Smooth muscle cell of the brain vasculature (primary cell): ENCODE results near the gene RAB3B.
"Not testable (repeated sequence)": the region's sequence is repeated elsewhere in the genome, so short reads cannot be mapped to it uniquely, and the experiment has no call there.

Experiments used
- DNase-seq: peaks from one replicate; pipeline ENCODE4 v3.0.0-alpha.2; 2012; ENCODE audit warnings: low read depth, low spot score

The RAB3B gene

DNA sequence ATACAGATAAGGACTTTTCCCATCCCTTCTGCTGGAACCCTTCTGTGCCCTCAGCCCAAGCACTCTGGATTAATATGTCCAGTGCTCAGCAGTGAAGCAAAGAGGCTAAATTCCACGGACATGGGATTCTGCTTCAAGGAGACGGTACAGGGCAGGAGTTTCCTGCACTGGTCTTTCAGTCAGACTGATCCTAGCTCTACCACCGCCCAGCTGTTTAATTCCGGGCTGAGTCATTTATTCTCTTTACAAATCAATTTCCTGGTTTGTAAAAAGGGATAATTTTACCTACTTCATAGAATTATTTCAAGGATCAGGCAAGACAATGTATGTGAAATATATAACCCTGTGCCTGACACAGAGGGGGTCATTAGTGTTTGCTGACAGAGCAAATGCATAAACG, 70.4 kb downstream of the RAB3B start:
- no peak for DNase-seq

DNA sequence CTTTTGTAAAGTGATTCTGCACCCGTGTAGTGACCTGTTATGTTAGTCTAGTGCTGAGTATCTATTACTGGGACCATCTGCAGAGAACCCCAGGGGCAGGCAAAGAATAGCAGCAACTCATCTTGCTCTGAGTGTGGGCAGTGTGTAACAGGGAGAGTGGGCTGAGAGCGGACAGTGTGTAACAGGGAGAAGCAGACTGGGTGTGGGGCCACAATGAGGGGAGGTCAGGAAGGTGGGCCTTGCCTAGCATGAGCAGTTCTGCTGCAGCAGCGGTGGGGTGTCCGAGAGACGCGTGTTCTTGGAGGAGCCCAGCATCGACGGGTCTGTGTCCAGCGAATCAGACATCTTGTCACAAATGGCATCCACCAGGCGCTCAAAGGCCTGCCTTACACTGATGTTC, 70.8 kb downstream of the RAB3B start:
- no peak for DNase-seq

DNA sequence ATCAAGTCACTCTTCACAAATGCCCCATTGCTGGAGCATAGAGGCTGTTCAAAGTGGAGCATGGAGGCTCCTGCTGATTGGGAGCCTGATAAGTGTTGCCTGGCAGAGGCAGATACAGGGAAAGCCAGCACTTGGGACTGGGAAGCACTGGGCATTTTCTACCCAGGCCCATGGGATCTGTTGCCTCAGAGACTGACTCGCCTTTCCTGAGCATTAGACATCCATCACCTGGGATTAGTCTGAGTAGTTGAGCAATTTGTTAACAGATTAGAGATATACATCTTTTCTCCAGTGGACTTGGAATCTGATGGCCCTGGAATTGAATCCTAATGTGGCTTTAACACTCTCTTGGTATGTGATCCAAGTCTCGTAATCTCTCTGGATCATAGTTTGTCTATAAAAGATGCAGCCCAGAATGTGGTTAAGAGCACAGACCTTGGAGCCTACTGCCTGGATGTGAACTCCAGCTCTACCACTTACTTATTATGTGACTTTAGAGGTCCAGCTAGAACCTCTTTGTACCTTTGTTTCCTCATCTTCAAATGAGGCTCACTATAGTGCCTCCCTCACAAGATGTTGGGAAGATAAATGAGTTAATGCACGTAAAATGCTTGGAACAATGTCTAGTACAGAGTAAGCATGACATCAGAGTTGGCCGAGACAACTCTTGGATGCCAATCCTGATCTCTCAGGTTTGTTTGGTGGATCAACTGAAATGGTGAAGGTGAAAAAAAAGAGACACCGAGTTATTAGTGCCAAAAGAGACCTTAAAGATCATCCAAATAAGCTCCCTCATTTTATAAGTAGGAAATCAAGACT, 73.7 kb downstream of the RAB3B start:
- DNase-seq: no peak

DNA sequence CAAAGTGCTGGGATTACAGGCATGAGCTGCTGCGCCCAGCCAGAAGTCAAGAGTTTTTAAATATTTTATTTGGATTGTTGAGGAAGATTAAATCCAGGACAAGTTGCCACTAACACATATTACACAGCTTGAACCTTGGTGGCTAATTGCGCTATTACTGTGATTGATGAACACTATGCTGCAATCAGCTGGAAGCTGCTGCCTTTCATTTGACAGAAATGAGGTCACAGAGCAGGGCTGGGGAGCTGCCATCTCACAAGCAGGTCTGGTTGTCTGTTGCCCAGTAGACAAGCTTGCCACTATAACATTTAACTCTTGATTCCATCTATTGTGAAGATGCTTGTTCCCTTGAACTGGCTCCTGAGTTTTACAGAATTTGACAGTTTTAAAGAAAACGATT, 74.5 kb downstream of the RAB3B start:
- no peak for DNase-seq

DNA sequence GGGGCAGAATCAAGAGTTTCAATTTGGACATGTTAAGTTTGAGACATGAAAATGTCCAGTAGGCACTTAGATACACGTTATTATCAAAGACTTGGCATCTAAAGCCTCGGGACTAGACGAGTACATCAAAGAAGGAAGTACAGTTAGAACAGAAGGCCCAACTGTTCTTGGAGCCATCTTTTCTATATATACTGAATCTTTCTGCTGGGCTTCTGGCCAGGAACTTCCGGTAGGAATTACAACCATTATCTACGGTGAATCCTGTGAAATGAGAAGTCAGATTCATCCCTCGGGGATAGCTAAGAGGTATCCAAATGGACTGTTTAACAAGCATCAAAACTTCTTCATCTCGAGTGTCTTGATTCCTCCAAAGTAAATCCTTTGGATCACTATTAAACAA, 77.6 kb downstream of the RAB3B start:
- no peak for DNase-seq

DNA sequence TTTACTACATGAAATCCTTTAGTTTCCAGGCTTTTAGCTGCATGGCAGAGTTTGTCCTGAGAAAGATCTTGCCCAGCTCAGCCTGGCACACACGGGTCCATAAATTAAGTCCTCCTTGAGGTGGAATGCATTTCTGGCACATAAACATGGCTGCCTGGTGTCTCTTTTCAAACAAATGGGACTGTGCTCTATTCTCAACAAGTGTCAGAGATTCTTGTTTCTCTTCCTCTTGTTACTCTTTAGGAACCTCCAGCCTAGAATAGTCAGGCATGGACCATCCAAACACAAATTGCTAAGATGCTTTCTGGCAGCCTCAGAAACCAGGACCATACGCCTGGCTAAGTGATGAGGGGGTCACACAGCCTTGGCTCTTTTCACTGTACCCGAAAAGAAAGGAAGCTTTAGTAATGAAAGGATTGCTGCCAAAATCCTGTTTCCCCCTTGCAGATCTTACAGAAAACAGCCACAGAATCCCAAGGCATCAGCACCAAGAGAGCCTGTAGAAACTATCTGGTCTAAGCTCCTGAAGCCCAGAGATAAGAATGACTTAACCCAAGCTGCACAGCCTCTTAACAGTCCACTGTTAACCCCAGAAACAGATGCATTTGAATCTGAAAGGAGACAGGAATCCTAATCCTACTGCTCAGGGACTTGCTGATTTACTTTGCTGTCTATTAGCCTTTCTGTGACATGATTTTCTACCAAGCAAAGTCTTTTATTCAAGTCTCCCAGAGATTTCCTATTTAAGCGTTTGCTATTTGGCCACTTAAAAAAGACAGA, 80.1 kb downstream of the RAB3B start:
- no peak for DNase-seq

DNA sequence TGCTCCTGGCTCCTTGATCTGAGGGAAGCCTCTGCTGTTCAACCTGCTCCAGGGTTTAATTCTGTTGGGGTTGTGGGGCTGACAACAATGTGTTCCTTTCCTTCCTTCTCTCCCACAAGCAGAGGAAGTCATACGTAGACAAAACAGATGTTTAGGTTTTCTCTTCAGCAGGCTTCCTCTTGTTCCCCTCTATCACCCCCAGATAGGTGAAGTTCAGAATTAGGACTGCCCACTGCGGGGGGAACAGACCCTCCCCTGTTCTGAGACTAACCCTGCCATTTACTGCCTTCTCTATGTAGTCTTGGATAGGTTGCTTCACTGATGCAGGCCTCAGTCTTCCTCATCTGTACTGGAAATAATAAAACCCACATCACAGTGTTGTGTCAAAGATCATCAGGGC, 82.0 kb downstream of the RAB3B start:
- no peak for DNase-seq

DNA sequence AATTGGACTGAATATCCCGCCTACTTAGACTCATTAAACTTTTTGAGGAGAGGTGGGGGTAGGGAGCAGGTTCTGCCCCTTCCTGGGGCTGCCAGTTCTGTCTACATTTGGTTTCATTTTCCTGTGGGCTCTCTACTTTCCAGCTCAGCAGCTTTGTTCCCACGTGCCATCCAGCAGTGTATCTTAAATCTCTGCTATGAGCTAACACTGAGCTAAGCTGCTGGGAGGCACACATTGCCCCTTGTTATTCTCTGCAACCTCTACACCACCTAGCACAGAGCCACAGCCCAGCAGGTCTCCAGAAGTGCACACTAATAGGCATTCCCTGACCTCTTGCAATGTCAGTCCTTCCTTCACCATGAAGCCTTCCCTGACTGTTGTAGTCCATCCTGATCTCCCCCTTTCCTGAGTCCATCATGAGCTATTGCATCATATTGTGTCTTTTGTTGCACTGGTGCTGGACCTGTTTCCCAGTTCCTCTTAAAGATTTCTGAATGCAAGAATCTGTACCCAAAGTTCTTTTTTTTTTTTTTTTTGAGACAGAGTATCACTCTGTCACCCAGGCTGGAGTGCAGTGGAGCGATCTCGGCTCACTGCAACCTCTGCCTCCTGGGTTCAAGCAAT, 83.3 kb downstream of the RAB3B start:
- DNase-seq: no peak

DNA sequence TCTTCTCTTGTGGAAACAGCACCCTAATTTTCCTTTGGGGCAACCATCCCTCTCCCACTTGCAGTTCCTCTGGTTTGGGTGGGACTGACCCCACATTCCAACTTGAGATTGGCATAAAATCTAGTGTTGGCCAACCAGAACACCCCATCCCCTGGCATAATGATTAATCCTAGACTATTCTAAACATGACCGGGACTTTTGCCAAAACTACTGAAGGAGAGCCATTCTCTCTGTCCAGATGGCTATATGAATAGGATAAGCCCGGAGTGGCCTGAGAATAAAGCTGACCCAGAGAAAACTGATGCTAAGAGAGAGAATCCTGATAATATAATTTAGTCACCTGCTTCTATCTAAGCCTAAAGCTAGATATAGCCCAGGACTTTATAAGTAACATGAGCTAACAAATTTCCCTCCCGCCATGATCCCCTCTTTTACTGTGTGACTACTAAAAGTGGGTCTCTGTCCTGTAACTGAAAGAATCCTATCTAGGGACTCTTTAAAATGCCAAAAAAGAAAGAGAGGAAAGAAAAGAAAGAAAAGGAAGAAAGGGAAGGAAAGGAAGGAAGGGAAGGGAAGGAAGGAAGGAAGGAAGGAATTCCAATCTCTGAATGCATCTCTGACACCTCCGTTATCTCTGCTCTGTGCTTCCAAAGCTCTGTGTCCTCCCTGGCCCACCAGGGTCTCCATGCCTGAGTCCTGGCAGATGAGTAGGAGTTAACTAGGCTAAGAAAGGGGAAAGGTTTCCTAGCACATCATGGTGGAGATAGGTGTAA, 84.0 kb downstream of the RAB3B start:
- DNase-seq: no peak

DNA sequence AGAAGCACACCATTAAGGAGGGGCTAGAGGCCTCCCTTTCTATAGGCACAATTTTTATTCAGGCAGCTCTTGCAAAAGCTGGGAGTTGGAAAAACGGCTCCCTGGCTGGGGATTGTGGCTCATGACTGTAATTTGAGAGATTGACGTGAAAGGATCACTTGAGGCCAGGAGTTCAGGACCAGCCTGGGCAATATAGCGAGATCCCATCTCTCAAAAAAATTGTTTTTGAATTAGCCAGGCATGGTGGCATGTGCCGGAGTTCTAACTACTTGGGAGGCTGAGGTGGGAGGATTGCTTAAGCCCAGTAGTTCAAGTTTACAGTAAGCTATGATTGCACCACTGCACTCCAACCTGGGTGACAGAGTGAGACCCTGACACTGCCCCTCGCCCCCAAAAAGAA, 88.0 kb downstream of the RAB3B start:
- DNase-seq: no peak

DNA sequence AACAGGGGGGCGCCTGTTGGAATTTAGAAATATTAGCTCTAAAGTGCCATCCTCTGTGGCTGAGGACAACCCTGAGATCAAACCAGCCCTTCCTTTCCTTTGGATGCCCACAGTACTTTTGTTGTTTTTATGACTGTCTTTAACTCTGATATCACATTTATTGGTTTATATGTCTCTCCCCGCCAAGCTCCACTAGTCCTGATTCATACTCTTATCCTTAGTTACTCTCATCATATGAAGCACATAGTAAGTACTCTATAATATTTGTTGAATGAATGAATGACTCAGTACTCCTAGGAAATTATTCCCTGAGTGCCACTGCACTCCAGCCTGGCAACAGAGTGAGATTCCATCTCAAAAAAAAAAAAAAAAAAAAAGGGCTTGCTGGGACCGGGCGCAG, 89.3 kb downstream of the RAB3B start:
- no peak for DNase-seq

DNA sequence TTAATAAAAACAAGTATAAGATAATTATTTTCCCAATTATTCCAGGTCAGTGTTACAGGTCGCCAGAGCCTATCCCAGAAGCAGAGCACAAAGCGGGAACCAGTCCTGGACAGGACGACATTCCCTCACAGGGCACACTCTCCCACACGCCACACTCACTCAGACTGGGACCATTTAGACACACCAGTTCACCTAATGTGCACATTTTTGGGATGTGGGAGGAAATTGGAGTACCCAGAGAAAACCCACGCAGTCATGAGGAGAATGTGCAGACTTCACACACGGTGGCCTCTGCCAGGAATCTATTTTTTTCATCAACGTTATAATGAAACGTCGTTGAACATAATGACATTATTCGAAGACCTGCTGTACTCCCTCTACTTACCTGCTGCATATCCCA, 91.5 kb downstream of the RAB3B start:
- no peak for DNase-seq

DNA sequence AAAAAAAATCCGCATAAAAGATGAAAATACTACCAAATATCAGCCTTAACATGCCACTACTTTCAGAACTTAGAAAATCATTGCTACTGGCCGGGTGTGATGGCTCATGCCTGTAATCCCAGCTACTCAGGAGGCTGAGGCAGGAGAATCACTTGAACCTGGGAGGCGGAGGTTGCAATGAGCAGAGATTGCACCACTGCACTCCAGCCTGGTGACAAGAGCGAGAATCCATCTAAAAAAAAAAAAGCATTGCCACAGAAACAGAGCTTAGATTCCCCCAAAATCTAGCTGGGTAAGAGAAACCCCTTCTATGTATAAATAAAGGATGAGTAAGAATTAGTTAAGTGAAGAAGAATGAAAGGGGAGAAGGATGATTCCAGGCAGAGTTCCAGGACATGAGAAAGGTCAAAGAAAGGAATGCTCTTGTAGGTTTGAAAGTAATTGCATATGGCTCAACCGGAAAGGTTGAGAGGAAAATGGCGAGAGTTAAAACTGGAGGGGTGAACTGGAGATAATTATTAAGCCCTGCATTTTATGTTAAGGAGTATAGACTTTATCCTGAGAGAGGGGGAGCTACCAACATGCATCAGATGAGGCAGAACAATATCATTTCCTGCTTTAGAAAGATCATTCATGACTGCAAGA, 92.3 kb downstream of the RAB3B start:
- DNase-seq: peak; percentile 40

DNA sequence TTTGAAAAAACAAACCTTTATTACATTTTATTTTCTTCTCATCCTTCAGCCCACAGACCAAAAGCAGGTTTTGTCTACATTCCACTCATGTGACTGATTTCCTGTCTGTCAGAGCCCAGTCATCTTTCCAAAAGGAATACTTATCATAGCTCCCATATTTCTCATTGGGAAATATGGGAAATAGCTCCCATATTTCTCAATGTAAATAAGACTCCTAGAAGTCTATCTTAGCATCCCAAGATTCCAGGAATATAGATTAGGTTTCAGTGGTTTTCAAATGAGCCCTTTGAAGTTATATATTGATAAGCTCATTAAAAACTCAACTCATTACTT, 92.8 kb downstream of the RAB3B start:
- no peak for DNase-seq

DNA sequence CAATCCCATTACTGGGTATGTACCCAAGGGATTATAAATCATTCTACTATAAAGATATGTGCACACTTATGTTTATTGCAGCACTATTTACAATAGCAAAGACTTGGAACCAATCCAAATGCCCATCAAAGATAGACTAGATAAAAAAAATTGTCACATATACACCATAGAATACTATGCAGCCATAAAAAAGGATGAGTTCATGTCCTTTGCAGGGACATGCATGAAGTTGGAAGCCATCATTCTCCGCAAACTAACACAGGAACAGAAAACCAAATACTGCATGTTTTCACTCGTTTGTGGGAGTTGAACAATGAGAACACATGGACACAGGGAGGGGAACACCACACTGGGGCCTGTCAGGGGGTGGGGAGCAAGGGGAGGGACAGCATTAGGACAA, 95.8 kb downstream of the RAB3B start:
- DNase-seq: not testable (repeated sequence)

DNA sequence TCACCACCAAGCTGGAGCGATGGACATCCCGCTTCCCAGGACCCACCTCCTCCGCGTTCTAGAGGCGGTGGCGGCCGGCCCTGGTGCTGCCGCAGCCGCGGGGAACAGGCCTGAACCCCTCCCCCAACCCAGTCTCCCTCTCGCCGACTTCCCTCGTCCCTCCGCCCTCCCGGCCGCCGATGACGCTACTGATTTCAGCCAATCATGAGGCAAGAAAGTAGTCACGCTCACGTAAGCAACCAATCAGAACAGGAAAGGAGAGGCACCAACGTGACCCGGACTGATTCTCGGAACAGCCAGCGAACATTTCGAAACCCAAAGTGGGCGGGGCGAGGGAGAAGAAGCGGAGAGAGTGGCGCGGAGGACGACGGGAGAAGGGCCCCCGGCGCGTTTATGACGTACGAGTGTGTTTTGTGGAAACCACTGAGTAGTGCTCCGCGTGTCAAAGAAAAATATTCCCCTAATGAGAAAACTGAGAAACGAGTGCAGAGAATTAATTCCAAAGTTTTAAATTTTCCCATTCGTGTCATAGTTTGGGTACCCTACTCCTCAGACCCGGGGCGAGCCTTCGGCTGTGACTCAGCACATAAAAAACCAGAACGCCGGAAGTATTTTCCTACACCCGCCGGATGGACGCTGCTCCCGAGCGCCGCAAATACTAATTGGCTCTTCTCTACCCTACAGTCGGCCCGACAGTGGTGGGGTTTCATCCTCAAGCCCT, 111.7 kb downstream of the RAB3B start, which contains the start of gene NRDC:
TSS of gene NRDC (minus strand) at position 112 of the 721 bp plus-strand sequence. CDS start 112 bp downstream, outside the sequence.
- peak; percentile 100 for DNase-seq

DNA sequence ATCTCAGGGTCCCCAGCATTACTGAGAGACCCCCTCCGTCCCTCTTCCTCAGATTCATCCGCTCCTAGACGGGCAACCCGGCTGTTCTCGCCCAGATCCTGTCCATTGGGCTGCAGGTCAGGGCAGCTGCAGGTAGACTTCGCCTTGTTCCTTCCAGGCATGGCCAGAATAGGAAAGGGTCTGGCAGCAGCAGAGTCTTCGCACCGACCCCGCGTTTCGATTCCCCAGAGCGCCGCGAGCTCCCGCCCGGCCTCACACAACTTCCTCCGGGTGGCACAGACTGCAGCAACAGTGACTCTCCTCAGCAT, 112.2 kb downstream of the RAB3B start:
- no peak for DNase-seq

DNA sequence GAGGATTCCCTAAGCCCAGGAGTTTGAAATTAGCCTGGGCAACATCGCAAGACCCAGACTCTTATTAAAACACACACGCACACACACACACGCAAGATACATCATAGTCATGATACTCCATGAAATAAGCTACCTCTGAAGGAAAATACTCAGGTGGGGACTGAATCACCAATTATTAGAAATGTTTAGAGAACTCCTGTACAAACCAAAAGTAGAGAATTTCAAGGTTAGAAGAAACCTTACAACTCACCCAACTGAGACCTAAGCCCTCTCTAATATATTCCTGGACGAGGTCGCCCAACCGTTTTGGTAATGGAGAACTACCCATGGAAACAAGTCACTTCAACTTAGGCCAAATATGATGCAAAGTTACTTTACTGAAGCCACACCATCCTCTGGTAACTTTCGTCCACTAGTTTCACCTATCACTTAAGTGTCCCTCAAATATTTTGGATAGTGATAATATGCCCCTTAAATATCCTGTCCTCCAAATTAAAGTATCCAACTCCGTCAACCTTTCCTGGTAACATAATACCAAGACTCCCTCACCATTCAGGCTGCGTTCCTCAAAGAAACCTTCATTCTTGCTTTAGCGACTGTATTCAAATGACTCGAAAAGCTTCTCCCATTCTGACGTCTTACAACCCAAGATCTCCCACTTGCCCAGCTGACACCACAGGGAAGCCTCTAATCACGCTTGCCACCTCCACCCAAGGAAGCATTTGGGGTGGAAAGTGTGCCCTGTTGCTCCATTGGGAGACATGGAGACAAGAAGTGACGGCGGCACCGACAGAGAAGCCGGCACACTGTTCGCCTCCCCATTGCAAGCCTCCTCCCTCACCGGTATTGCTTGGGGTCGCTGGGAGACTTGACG, 112.8 kb downstream of the RAB3B start:
- DNase-seq: no peak

DNA sequence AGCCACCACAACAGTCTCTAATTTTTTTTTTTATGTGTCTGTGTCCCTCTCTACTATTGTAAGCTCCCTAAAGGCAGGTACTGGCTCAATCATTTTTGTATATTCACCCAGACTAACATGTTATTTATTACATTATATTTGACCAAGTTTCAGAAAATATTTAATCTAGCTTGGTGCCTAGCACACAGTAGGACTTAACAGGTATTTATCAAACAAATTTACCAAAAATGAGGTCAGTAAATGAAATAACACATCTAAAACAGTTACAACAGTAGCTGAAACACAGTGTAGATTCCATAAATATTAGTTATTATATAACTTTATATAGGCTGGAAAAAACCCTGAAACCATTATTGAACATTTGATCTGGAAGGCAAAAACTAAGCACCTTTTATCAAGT, 114.7 kb downstream of the RAB3B start:
- no peak for DNase-seq

DNA sequence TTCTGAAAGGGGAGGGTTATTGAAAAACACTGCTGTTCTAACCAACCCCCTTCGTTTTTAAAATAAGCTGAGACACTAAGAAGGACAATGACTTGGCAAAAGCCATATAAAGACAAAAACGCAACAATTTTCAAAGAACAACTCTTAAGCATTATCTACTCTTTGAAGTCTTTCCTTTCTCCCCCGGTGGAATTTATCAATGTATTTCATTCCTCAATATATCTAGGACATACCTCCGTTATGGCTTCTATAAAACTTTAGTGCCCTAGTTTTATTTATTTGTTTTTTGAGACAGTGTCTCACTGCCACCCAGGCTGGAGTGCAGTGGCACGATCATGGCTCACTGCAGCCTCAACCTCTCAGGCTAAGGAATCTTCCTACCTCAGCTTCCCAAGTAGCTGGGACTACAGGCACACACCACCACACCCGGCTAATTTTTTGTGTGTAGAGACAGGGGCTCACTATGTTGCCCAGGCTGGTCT, 115.2 kb downstream of the RAB3B start:
- DNase-seq: no peak
